ENCODE data around the gene HSP90AB1. TPM values are rescaled to one million over a fixed set of nuclear protein-coding genes. Genes with fewer than 3 reads are reported as not detected.
A peak's percentile ranks its signal among the peaks of the same experiment; 100 is the strongest.

Gene HSP90AB1
- total RNA-seq, 4 donors from 2014 or later = 433 to 696 (median 601) TPM

DNA sequence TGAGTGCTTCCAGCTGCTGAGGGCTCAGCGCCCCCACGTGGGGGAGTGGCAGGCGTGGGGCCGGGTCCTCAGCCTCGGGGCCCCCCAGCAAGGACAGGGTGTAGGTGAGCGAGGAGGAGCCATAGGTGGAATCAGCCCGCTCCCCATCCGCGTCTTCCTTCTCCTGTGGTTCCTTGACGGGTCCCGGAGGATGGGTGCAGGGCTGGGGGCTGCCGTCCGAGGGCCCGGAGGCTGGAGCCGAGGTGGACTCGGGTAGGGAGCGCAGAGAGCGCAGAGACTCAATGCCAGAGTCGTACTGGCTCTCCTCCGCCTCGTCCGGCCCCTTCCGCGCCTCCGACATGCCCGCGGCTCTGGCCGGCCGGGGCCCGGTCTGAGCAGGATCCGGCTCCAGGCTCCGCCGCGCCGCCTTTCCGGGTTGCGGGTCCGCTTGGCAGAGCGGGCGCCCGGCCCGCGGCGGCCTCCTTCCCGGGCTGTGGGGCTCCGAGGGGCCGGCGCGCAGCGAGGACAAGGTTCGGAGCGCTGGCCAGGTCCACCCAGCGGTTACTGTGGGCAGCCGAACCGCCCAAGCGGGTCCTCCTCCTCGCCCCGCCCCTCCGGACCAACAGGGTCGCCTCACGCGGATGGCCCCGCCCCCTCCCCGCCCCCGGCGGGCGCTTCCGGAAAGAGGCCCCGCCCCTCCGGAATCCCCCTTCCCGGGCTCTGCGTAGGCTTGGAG lies 18.3 kb downstream of the HSP90AB1 start, which contains the start of gene NFKBIE:
TSS of gene NFKBIE (minus strand) at position 545 of the 715 bp plus-strand sequence. CDS start at position 340, 205 bp downstream.
- Histone ChIP-seq H3K27ac (peak within 1 kb of the TSS; percentile 77 to 92 (median 84)), H3K27me3 (peaks cover 0 to 22% (median 4%) of the 10 kb centered on the region in 4 donors), H3K9me3 (no peaks in the 10 kb centered on the region), H3K36me3 (peaks cover 0 to 14% (median under 1%) of the 10 kb centered on the region in 3 donors), H3K4me1 (peaks cover 26 to 44% (median 26%) of the 10 kb centered on the region in 3 donors), H3K4me3 (peak within 1 kb of the TSS; percentile 67 to 96 (median 82))
- intact Hi-C loops (cut with DNase I) = loop anchor here (5.0 kb wide), 1 partner anchor 72 kb away; no protein-coding TSS in a partner anchor
- TF ChIP-seq POLR2A (IDR thresholded peaks at IDR 0.05) = peak in 2 of 4 donors; percentile 41 to 83
- TF ChIP-seq, protein P1, sequence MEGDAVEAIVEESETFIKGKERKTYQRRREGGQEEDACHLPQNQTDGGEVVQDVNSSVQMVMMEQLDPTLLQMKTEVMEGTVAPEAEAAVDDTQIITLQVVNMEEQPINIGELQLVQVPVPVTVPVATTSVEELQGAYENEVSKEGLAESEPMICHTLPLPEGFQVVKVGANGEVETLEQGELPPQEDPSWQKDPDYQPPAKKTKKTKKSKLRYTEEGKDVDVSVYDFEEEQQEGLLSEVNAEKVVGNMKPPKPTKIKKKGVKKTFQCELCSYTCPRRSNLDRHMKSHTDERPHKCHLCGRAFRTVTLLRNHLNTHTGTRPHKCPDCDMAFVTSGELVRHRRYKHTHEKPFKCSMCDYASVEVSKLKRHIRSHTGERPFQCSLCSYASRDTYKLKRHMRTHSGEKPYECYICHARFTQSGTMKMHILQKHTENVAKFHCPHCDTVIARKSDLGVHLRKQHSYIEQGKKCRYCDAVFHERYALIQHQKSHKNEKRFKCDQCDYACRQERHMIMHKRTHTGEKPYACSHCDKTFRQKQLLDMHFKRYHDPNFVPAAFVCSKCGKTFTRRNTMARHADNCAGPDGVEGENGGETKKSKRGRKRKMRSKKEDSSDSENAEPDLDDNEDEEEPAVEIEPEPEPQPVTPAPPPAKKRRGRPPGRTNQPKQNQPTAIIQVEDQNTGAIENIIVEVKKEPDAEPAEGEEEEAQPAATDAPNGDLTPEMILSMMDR (IDR thresholded peaks at IDR 0.05) = peak in 2 of 6 experiments; percentile 4
- DNase-seq = no peak
- 0% methylated on average over 2 to 3 of the region's 72 CpGs for whole genome bisulfite sequencing, 2 donors

- Histone ChIP-seq H3K27me3 (peaks cover 0 to 29% (median 4%) of the 10 kb centered on the region in 4 donors), H3K9me3 (no peaks in the 10 kb centered on the region), H3K27ac (peak overlapping the region; percentile 77 to 92 (median 84)), H3K4me3 (peak overlapping the region; percentile 67 to 96 (median 82)), H3K4me1 (peaks cover 26 to 50% (median 32%) of the 10 kb centered on the region in 3 donors), H3K36me3 (peaks cover 0 to 10% (median 0%) of the 10 kb centered on the region in 3 donors)
- 35 to 44% methylated on average over 9 to 10 of the region's 17 CpGs for WGBS, 2 donors
- TF ChIP-seq POLR2A (IDR thresholded peaks at IDR 0.05) = no peak
- TF ChIP-seq, protein P1 (IDR thresholded peaks at IDR 0.05) = no peak
- no peak for DNase-seq
- intact Hi-C loops (cut with DNase I) = loop anchor here (5.0 kb wide), 1 partner anchor 72 kb away; no protein-coding TSS in a partner anchor
Measured at GRCh38 chr6:44265722-44266233, 18.9 kb downstream of the HSP90AB1 start.

DNA sequence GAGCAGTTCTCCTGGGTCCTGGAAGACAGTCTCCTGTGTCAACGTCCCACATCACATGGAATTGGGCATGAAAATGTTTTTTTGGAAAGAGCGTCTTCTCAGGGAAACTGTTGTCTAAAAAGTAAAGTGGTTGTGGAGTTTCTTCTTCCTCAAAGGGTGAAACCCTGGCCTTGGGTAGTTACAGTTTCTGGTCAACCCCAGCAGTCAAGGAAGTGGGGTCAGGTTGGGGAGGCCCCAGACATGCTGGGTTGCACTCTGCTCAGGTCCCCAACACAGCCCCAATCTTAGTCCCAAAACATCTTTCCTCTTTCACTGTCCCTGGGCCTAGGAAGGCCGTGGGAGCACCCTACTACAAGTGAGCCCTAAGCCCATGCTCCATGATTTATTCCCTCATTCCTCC lies 19.4 kb downstream of the HSP90AB1 start:
- Histone ChIP-seq H3K36me3 (peaks cover 0 to 4% (median 0%) of the 10 kb centered on the region in 3 donors), H3K9me3 (no peaks in the 10 kb centered on the region), H3K27ac (no peak overlapping the region), H3K4me3 (no peak overlapping the region), H3K4me1 (peaks cover 26 to 55% (median 35%) of the 10 kb centered on the region in 3 donors), H3K27me3 (peaks cover 0 to 34% (median 7%) of the 10 kb centered on the region in 4 donors)
- WGBS, 2 donors = 58 to 62% methylated on average over 3 of the region's 3 CpGs
- TF ChIP-seq, protein P1 (IDR thresholded peaks at IDR 0.05) = no peak
- no peak for TF ChIP-seq POLR2A (IDR thresholded peaks at IDR 0.05)
- DNase-seq = no peak
- intact Hi-C loops (cut with DNase I) = loop anchor here (5.0 kb wide), 1 partner anchor 71 kb away; no protein-coding TSS in a partner anchor

- Histone ChIP-seq H3K36me3 (no peaks in the 10 kb centered on the region), H3K4me1 (peaks cover 26 to 50% (median 35%) of the 10 kb centered on the region in 3 donors), H3K27me3 (peaks cover 0 to 43% (median 8%) of the 10 kb centered on the region in 4 donors), H3K9me3 (no peaks in the 10 kb centered on the region), H3K4me3 (no peak overlapping the region), H3K27ac (no peak overlapping the region)
- TF ChIP-seq POLR2A (IDR thresholded peaks at IDR 0.05) = no peak
- TF ChIP-seq, protein P1 (IDR thresholded peaks at IDR 0.05) = no peak
- 72 to 82% methylated on average over 9 to 10 of the region's 10 CpGs for WGBS, 2 donors
- no peak for DNase-seq
- intact Hi-C loops (cut with DNase I) = loop anchor here (5.0 kb wide), 1 partner anchor 70 kb away; no protein-coding TSS in a partner anchor
Measured at GRCh38 chr6:44267252-44267651, 20.4 kb downstream of the HSP90AB1 start.
